Erythroblast (primary cell): Measurements from ENCODE around the gene BACE2.

Source experiments
- GATA1 ChIP-seq: IDR thresholded peaks from 2 replicates; pipeline ENCODE4 v1.6.1; 2011; ENCODE audit warnings: low read depth, mild to moderate bottlenecking, control low read depth, low read length, moderate library complexity
- POLR2A ChIP-seq: IDR thresholded peaks from 2 replicates; pipeline ENCODE4 v1.6.1; 2011; ENCODE audit warnings: mild to moderate bottlenecking, low read length

DNA sequence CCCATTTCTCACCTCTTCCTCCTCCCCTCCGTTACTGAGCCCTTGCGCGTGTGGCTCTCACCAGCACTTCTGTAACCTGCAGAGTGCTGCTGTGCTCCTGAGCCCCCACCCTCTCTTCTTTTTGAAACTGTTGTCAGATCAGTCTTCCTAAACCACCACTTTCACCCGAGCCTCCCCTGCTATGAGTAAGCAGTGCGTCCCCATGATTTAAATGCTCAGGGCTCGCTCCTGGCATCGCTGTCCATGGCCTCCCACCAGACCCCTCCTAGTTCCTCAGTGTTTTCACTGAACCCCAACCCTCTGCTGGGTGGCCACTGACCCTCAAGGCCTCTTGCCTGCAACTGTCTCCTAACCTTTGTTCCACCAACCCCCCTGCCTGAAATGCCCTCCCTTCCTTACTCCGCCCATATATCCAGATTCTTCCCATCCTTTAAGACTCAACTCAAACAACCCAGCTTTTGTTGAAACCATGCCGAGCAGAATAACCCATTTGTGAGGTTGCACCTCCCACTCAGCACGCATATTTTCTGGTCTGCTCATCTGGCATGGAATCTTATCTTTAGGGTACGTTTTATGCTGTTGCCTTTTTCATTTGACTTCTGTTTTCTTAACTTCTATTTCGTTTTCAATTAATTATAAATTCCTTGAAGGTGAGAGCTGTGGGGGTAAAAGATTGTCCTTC lies 84.1 kb downstream of the BACE2 start:
- TF ChIP-seq POLR2A (no peak), GATA1 (no peak)
